HG03097 (cell line): ENCODE data around the gene PANX2.

ENCODE experiments used
- ATAC-seq: cut with Tn5 transposase; IDR thresholded peaks from one replicate; pipeline ENCODE4 v1.9.1; 2021; ENCODE audit not compliant: unreplicated experiment, low FRiP score

The PANX2 gene

GRCh38 chr22:50226063-50226874 is 55.7 kb downstream of the PANX2 start:
- no peak for ATAC-seq

- no peak for ATAC-seq
Measured at GRCh38 chr22:50226875-50227165, 56.3 kb downstream of the PANX2 start.

DNA sequence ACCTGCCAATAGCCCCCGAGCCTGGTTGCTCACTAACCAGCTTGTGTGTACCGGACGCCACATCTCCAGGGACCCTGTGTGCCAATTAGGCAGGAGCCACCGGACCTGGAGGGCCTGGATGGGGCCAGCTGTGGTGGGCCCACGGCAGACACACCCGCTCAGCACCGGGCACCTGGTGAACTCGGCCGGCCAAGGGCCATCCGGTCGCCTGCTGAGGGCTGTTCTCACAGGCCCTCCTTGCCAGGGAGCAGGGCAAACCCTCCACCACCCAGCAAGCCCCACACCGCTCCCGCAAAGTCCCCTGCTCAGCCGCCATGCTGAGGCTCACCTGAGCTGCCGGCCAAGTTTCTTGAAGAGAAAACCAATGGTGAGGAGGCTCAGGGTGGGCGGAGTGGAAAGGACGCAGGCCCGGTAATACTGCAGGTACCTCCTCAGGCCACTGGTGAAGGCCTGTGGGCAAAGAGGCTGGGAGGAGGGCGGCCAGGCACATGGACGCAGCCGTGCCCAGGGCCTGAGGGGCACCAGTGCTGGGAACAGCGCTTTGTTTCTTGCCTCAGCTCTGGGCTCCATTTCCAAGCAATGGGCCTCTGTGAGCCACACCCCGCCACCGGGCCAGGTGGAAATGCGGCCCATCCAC is 57.2 kb downstream of the PANX2 start:
- no peak for ATAC-seq

DNA sequence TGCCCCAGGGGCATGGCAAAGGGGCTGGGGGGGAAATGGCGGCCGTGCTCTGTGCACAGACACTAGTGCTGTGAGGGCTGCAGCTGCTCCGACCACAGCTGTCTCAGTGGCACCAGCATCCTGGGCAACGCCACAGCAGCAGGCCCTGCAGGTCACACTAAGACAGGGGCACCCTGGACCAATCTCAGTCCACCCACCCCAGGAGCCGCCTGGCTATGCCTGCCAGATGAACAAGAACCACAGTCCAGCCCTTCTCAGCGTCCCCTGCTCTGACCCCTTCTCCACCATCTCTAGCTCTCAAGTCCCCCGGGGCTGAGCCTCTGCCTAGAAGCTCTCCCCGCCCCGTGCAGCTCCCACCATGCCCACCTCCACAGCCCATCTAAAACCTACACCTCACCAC is 57.8 kb downstream of the PANX2 start:
- no peak for ATAC-seq

- no peak for ATAC-seq
Measured at GRCh38 chr22:50229370-50229769, 58.8 kb downstream of the PANX2 start.
